ENCODE results near the gene PRDX6. TPM values are rescaled to one million over a fixed set of nuclear protein-coding genes. Genes with fewer than 3 reads are reported as not detected.
"Not testable (repeated sequence)": the region's sequence is repeated elsewhere in the genome, so short reads cannot be mapped to it uniquely, and the experiment has no call there.

PRDX6 gene
- total RNA-seq, 1 donor from 2014 or later = 155 TPM

GRCh38 chr1:173509797-173510196, 32.7 kb downstream of the PRDX6 start:
- Mint-ChIP-seq H3K27me3 (ENCODE audit: low read depth) (no peaks in the 10 kb centered on the region), H3K4me1 (ENCODE audit: low read depth) (peaks cover 12% of the 10 kb centered on the region), H3K27ac (ENCODE audit: unreplicated experiment) (no peak overlapping the region), H3K4me3 (ENCODE audit: unreplicated experiment) (no peak overlapping the region), H3K36me3 (ENCODE audit: low read depth) (peaks cover 9% of the 10 kb centered on the region), H3K9me3 (ENCODE audit: low read depth) (peaks cover 16% of the 10 kb centered on the region)
- no peak for DNase-seq (ENCODE audit: low spot score)
- no peak for TF ChIP-seq CTCF (IDR thresholded peaks at IDR 0.05)

GRCh38 chr1:173514503-173514902, 37.4 kb downstream of the PRDX6 start:
- H3K4me3 Mint-ChIP-seq (ENCODE audit: unreplicated experiment); DNase-seq (ENCODE audit: low spot score); H3K4me1 Mint-ChIP-seq (ENCODE audit: low read depth); H3K27ac Mint-ChIP-seq (ENCODE audit: unreplicated experiment); H3K27me3 Mint-ChIP-seq (ENCODE audit: low read depth); H3K36me3 Mint-ChIP-seq (ENCODE audit: low read depth): not testable (repeated sequence)
- H3K9me3 Mint-ChIP-seq (ENCODE audit: low read depth) = peaks cover 16% of the 10 kb centered on the region

GRCh38 chr1:173520799-173521198, 43.7 kb downstream of the PRDX6 start:
- no peak overlapping the region for H3K27ac Mint-ChIP-seq (ENCODE audit: unreplicated experiment)
- H3K9me3 Mint-ChIP-seq (ENCODE audit: low read depth) = no peaks in the 10 kb centered on the region
- no peak for DNase-seq (ENCODE audit: low spot score)
- H3K4me1 Mint-ChIP-seq (ENCODE audit: low read depth) = no peaks in the 10 kb centered on the region
- no peaks in the 10 kb centered on the region for H3K27me3 Mint-ChIP-seq (ENCODE audit: low read depth)
- no peak overlapping the region for H3K4me3 Mint-ChIP-seq (ENCODE audit: unreplicated experiment)
- TF ChIP-seq CTCF (IDR thresholded peaks at IDR 0.05) = no peak
- H3K36me3 Mint-ChIP-seq (ENCODE audit: low read depth) = no peaks in the 10 kb centered on the region

GRCh38 chr1:173523329-173523728, 46.2 kb downstream of the PRDX6 start:
- no peak for DNase-seq (ENCODE audit: low spot score)
- TF ChIP-seq CTCF (IDR thresholded peaks at IDR 0.05) = no peak
- Mint-ChIP-seq H3K27ac (ENCODE audit: unreplicated experiment) (no peak overlapping the region), H3K27me3 (ENCODE audit: low read depth) (no peaks in the 10 kb centered on the region), H3K9me3 (ENCODE audit: low read depth) (no peaks in the 10 kb centered on the region), H3K4me1 (ENCODE audit: low read depth) (no peaks in the 10 kb centered on the region), H3K4me3 (ENCODE audit: unreplicated experiment) (no peak overlapping the region), H3K36me3 (ENCODE audit: low read depth) (no peaks in the 10 kb centered on the region)

GRCh38 chr1:173525926-173526325, 48.8 kb downstream of the PRDX6 start:
- no peak for TF ChIP-seq CTCF (IDR thresholded peaks at IDR 0.05)

GRCh38 chr1:173527151-173527826, 50.2 kb downstream of the PRDX6 start:
- Mint-ChIP-seq H3K4me3 (ENCODE audit: unreplicated experiment) (no peak overlapping the region), H3K4me1 (ENCODE audit: low read depth) (no peaks in the 10 kb centered on the region), H3K27ac (ENCODE audit: unreplicated experiment) (no peak overlapping the region), H3K9me3 (ENCODE audit: low read depth) (no peaks in the 10 kb centered on the region), H3K36me3 (ENCODE audit: low read depth) (no peaks in the 10 kb centered on the region), H3K27me3 (ENCODE audit: low read depth) (peaks cover 2% of the 10 kb centered on the region)
- DNase-seq (ENCODE audit: low spot score) = no peak
- no peak for TF ChIP-seq CTCF (IDR thresholded peaks at IDR 0.05)

More at GRCh38 chr1:173525926-173526325, 48.8 kb downstream of the PRDX6 start:
- Mint-ChIP-seq H3K36me3 (ENCODE audit: low read depth) (no peaks in the 10 kb centered on the region), H3K4me1 (ENCODE audit: low read depth) (no peaks in the 10 kb centered on the region), H3K9me3 (ENCODE audit: low read depth) (no peaks in the 10 kb centered on the region), H3K27me3 (ENCODE audit: low read depth) (peaks cover 2% of the 10 kb centered on the region), H3K4me3 (ENCODE audit: unreplicated experiment) (no peak overlapping the region), H3K27ac (ENCODE audit: unreplicated experiment) (no peak overlapping the region)
- DNase-seq (ENCODE audit: low spot score) = no peak

Measured in chondrocyte (in vitro differentiated cells).